RWPE1 (cell line): ENCODE results near the gene GPR176.
"Not testable (repeated sequence)": the region's sequence is repeated elsewhere in the genome, so short reads cannot be mapped to it uniquely, and the experiment has no call there.

Experiments used
- CTCF ChIA-PET: fragments of 350-600 bp; sonication (Branson Sonifier 250); formaldehyde crosslinking; extraction: SDS; loops from one replicate; lab custom pipeline; 2021; lab: Yijun Ruan, JAX
- POLR2A ChIA-PET: fragments of 400-600 bp; formaldehyde crosslinking; extraction: SDS; loops from one replicate; lab custom pipeline; 2020; ENCODE audit warnings: antibody characterized with exemption; ENCODE audit not compliant: low non-redundant PET; lab: Yijun Ruan, JAX
- DNase-seq: peaks from one replicate; pipeline ENCODE4 v3.0.0; 2012; ENCODE audit warnings: low spot score
- H3K27ac ChIP-seq: fragments of 450-650 bp; 2 replicates; pipeline ENCODE4 v1.5.1; 2017
- TF ChIP-seq, protein P1 (sequence below): fragments of 450-650 bp; conservative IDR thresholded peaks from 2 replicates; pipeline ENCODE4 v1.5.1; 2017; ENCODE audit warnings: low read depth, mild to moderate bottlenecking

GPR176 gene

DNA sequence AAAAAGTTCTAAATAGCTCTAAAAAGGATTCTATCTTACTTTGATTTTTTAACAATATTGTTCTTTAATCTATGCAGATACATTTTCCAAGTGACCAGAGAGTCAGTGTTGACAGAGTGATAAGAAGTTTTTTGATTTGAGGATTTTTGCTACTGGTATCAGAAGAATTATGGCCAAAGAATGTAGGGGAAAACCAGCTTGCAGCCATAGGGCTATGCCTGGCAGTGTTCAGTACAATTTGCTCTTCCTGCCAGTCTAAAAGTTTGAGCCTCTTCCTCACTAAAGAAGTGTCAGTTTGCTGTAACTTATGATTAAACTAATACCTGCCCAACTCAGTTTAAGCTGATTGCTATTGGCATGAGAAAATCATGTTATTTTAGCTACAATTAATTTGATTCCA lies 102.2 kb downstream of the GPR176 start:
- ChIA-PET CTCF (no interaction called here), POLR2A (no interaction called here)
- no peak for DNase-seq
- no peak overlapping the region for H3K27ac ChIP-seq
- TF ChIP-seq, protein P1, sequence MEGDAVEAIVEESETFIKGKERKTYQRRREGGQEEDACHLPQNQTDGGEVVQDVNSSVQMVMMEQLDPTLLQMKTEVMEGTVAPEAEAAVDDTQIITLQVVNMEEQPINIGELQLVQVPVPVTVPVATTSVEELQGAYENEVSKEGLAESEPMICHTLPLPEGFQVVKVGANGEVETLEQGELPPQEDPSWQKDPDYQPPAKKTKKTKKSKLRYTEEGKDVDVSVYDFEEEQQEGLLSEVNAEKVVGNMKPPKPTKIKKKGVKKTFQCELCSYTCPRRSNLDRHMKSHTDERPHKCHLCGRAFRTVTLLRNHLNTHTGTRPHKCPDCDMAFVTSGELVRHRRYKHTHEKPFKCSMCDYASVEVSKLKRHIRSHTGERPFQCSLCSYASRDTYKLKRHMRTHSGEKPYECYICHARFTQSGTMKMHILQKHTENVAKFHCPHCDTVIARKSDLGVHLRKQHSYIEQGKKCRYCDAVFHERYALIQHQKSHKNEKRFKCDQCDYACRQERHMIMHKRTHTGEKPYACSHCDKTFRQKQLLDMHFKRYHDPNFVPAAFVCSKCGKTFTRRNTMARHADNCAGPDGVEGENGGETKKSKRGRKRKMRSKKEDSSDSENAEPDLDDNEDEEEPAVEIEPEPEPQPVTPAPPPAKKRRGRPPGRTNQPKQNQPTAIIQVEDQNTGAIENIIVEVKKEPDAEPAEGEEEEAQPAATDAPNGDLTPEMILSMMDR = no peak

DNA sequence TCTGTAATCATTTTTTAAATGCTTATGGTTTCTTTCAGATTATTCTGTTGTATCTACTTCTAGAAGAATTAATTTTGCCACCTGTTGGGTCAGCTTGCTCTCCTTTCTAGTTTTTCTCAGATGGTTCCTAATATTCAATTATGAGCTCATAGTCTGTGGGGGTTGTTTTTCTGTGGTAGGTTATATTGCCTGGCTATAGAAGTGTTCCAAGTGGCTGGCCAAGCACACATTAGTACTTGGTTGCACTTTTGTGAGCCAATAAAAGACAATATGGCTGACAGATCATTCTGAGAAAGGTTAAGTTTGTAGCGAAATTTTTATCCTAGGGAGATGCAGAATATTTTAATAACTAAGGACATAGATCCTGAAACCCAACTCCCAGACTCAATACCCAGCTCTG lies 105.6 kb downstream of the GPR176 start:
- DNase-seq = no peak
- TF ChIP-seq, protein P1 = no peak
- POLR2A ChIA-PET = no interaction called here
- CTCF ChIA-PET = no interaction called here
- no peak overlapping the region for H3K27ac ChIP-seq

DNA sequence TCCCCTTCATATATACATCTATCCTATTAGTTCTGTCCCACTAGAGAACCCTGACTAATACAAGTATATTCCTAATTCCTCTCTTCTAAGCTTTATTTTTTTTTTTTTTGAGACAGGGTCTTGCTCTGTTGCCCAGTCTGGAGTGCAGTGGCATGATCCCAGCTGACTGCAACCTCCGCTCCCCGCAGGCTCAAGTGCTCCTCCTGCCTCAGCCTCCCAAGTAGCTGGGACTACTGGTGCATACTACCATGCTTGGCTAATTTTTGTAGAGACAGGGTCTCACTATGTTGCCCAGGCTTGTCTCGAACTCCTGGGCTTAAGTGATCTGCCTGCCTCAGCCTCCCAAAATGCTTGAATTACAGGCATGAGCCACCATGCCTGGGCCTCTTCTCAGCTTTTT lies 107.4 kb downstream of the GPR176 start:
- DNase-seq, POLR2A ChIA-PET, H3K27ac ChIP-seq: not testable (repeated sequence)
- CTCF ChIA-PET = interaction anchor here (1.2 kb wide), 1 partner anchor 24 kb away, joined by 3 read pairs; no protein-coding TSS in a partner anchor

DNA sequence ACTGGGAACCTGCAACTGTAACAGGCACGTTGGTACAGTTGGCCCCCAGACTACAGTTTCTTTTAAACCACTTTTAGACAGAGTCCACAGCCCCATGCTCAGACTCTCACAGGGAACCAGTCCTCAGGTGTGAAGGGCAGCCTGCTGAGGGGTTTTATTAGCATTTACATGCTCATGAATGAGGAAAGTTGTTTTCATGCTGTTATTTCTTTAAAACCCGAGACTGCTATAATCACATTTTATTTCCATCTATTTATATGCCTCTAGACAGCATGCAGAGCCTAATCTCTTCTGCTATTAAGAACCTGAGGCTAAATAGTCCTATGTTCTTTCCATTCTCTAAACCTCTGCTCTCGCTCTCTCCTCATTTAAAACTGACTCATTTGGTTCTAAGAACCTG lies 111.2 kb downstream of the GPR176 start:
- TF ChIP-seq, protein P1 = no peak
- no peak overlapping the region for H3K27ac ChIP-seq
- no peak for DNase-seq
- CTCF ChIA-PET = no interaction called here
- POLR2A ChIA-PET = no interaction called here

DNA sequence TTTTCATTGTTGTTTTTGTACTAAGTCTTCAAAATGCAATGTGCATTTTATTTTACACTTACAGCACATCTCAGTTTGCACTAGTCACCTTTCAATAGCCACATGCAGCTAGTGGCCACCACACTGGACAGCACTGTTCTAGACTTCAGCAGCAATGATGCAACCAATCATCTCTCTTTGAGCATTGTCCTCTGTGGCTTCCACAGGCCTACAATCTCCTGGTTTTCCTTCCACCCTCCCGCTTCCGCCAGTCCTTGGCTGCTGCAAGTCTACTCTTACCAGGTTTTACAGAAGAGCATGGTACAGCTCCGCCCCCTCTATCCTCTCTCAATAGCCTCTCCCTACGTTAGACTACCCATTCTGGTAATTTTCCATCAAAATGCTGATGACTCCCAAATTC lies 112.3 kb downstream of the GPR176 start:
- TF ChIP-seq, protein P1 = no peak
- ChIA-PET POLR2A (interaction anchor here (0.5 kb wide), 1 partner anchor 16 kb away, joined by 3 read pairs; no protein-coding TSS in a partner anchor), CTCF (interaction anchor here (0.6 kb wide), 1 partner anchor 18 kb away, joined by 4 read pairs; no protein-coding TSS in a partner anchor)
- no peak for DNase-seq
- no peak overlapping the region for H3K27ac ChIP-seq

DNA sequence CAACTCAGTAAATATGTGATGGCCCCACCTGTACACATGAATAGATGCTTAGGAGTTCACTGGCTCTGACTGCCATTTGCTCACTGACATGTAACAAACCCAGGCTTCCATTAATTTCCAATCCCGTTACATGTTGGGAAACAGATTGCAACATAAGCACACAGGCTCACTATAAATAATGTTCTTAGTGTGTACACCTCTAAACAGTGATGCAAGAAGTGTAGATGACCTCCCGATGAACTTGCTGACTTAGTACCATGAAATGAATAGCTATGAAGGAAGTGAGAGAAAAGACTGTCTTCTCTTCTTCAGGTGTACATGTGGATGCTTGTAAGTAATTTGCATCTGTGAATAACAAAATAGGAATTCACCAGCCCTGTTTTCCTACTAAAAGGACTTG lies 116.0 kb downstream of the GPR176 start:
- H3K27ac ChIP-seq = no peak overlapping the region
- TF ChIP-seq, protein P1 = no peak
- ChIA-PET POLR2A (no interaction called here), CTCF (interaction anchor here (0.6 kb wide), 2 partner anchors 71 to 179 kb away, joined by 3 to 6 read pairs; no protein-coding TSS in a partner anchor)
- DNase-seq = peak; percentile 80

DNA sequence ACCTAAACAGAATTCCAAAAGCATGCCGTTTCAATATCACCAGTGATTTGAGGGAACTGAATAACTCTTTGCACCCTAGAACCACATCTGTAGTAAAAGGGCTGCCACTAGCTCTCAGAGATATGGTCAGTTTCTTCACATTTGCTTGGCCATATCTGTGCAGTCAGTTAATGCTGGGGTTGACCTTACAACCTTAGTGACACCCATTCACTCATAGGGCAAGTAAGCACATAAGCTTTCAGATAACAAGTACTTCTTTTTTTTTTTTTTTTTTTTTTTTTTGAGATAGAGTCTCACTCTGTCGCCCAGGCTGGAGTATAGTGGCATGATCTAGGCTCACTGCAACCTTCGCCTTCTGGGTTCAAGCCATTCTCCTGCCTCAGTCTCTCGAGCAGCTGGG lies 117.0 kb downstream of the GPR176 start:
- ChIA-PET CTCF (interaction anchor here (0.6 to 0.8 kb wide), 3 partner anchors 73 to 304 kb away, joined by 3 to 7 read pairs (median 4); no protein-coding TSS in a partner anchor), POLR2A (no interaction called here)
- DNase-seq = no peak
- no peak overlapping the region for H3K27ac ChIP-seq
- TF ChIP-seq, protein P1 = no peak
